ENCODE measurements around the gene TIGD3.

- TF ChIP-seq CTCF (IDR thresholded peaks at IDR 0.05; ENCODE audit: low read length) (no peak), EZH2 (optimal IDR thresholded peaks at IDR 0.05; ENCODE audit: low read depth, low read length) (no peak), EZH2phosphoT487 (IDR thresholded peaks at IDR 0.05; ENCODE audit: low read length) (no peak)
Observed at GRCh38 chr11:65401073-65401802, 46.7 kb downstream of the TIGD3 start.

Data from MM.1S (cell line).